Activated naive CD4-positive, alpha-beta T cell treated with anti-CD3 and anti-CD28 coated beads, Interleukin-2, amount 10 ng/mL, durations not matched to agents 5 hours and 36 hours (primary cell): ENCODE measurements around the gene ZBTB38. TPM values are rescaled to one million over a fixed set of nuclear protein-coding genes. Genes with fewer than 3 reads are reported as not detected.

Source experiments
- total RNA-seq, 2 experiments: library from RNA; stranded (reverse); gene quantifications; one replicate each; pipeline ENCODE4 v1.2.3, GENCODE V29; 2021

The ZBTB38 gene, protein sequence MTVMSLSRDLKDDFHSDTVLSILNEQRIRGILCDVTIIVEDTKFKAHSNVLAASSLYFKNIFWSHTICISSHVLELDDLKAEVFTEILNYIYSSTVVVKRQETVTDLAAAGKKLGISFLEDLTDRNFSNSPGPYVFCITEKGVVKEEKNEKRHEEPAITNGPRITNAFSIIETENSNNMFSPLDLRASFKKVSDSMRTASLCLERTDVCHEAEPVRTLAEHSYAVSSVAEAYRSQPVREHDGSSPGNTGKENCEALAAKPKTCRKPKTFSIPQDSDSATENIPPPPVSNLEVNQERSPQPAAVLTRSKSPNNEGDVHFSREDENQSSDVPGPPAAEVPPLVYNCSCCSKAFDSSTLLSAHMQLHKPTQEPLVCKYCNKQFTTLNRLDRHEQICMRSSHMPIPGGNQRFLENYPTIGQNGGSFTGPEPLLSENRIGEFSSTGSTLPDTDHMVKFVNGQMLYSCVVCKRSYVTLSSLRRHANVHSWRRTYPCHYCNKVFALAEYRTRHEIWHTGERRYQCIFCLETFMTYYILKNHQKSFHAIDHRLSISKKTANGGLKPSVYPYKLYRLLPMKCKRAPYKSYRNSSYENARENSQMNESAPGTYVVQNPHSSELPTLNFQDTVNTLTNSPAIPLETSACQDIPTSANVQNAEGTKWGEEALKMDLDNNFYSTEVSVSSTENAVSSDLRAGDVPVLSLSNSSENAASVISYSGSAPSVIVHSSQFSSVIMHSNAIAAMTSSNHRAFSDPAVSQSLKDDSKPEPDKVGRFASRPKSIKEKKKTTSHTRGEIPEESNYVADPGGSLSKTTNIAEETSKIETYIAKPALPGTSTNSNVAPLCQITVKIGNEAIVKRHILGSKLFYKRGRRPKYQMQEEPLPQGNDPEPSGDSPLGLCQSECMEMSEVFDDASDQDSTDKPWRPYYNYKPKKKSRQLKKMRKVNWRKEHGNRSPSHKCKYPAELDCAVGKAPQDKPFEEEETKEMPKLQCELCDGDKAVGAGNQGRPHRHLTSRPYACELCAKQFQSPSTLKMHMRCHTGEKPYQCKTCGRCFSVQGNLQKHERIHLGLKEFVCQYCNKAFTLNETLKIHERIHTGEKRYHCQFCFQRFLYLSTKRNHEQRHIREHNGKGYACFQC (N-terminal part only)
- 10 to 100 TPM; 21.0 to 23.4 TPM for total RNA-seq

DNA sequence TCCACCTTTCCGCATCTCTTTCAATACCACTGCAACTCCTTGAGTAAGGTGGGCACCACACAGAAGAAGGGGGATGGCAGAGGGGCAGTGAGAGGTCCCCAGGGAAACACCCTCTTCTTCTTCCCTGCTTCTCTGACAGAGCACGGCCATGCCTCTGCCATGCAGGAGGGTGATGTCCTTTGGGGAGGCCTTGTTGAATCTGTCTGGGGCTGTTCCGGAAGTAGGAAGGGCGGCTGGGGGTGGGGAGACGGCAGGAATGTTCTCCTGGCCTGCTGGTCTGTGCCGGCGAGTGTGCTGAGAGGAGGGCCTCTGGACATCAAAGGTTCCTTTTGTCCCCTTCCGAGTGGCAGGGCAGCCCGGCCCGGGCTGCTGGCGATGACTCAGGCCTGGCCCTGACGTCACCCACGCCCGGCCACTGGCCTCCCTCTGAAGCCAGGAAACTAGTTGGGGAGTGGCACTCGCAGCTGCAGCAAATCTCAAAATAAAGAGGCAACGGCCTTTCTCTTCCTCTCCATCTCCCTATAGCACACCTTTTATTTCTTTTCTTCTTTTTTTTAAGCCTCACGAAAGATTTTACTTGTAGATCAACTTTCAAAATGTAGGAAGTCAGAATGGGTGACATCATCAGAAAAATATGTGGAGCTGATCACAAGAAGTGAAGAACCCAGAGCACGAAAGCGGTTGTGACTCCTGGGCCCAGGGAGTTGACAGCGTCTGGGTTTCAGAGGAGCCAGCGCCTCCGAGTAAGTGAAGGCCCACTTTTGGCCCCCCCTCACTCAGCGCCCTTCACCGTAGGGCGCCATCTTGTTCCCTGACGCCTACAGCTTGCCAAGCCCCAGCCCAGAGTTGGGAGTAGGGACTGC is at the start of gene ZBTB38:
TSS of gene ZBTB38 (plus strand) at position 443 of the 863 bp plus-strand sequence. CDS start 73,885 bp downstream, outside the sequence.

Other genes starting within 250 kb of the ZBTB38 start
- 10 to 100 TPM; 13.0 to 13.6 TPM for gene PXYLP1, start 136.7 kb upstream of the ZBTB38 start, total RNA-seq
- 10 to 100 TPM; 46.9 to 54.9 TPM for gene RASA2, start 118.5 kb downstream of the ZBTB38 start, total RNA-seq